ENCODE data around the gene ACSM4.

ACSM4 gene

GRCh38 chr12:7374423-7375144 is 70.7 kb downstream of the ACSM4 start:
- TF ChIP-seq CTCF (IDR thresholded peaks at IDR 0.05; ENCODE audit: insufficient read depth, missing control alignments) = no peak
- FAIRE-seq (no peak), DNase-seq (ENCODE audit: insufficient read length, low spot score) (no peak)

- TF ChIP-seq CTCF (IDR thresholded peaks at IDR 0.05; ENCODE audit: insufficient read depth, missing control alignments) = no peak
These were observed 71.3 kb downstream of the ACSM4 start for GRCh38 chr12:7375145-7375543.

GRCh38 chr12:7376196-7376595 is 72.3 kb downstream of the ACSM4 start:
- TF ChIP-seq CTCF (IDR thresholded peaks at IDR 0.05; ENCODE audit: insufficient read depth, missing control alignments) = no peak
- DNase-seq (ENCODE audit: insufficient read length, low spot score) (no peak), FAIRE-seq (no peak)

More at GRCh38 chr12:7375145-7375543, 71.3 kb downstream of the ACSM4 start:
- no peak for FAIRE-seq
- DNase-seq (ENCODE audit: insufficient read length, low spot score) = no peak

Data from D721Med (cell line).